Stimulated activated CD4-positive, alpha-beta T cell treated with anti-CD3 and anti-CD28 coated beads, Interleukin-2, amount 100 ng/mL, for 4 hours (primary cell): ENCODE results near the gene ATP6V1B1.

ENCODE experiments used
- DNase-seq: peaks from one replicate; pipeline ENCODE4 v3.0.0-alpha.2; 2020; ENCODE audit warnings: low read depth

The ATP6V1B1 gene

GRCh38 chr2:70944111-70944690, 8.5 kb downstream of the ATP6V1B1 start:
- DNase-seq, result no peak

- DNase-seq, result no peak
These were observed 11.2 kb downstream of the ATP6V1B1 start for GRCh38 chr2:70946832-70947442.

- no peak for DNase-seq
These were observed 12.0 kb downstream of the ATP6V1B1 start for GRCh38 chr2:70947556-70948184.

GRCh38 chr2:70948337-70949003, 12.8 kb downstream of the ATP6V1B1 start:
- DNase-seq, result peak; percentile 71

GRCh38 chr2:70949086-70949485, 13.4 kb downstream of the ATP6V1B1 start:
- no peak for DNase-seq

GRCh38 chr2:70954886-70955285, 19.2 kb downstream of the ATP6V1B1 start:
- no peak for DNase-seq

GRCh38 chr2:70956141-70956540, 20.4 kb downstream of the ATP6V1B1 start:
- DNase-seq, result no peak

GRCh38 chr2:70957798-70958197, 22.1 kb downstream of the ATP6V1B1 start:
- no peak for DNase-seq

GRCh38 chr2:70958759-70959158, 23.1 kb downstream of the ATP6V1B1 start:
- DNase-seq, result no peak

GRCh38 chr2:70959271-70959761, 23.6 kb downstream of the ATP6V1B1 start:
- DNase-seq, result no peak

GRCh38 chr2:70959851-70960832, 24.4 kb downstream of the ATP6V1B1 start:
- DNase-seq, result no peak

- no peak for DNase-seq
These were observed 25.3 kb downstream of the ATP6V1B1 start for GRCh38 chr2:70960833-70961647.

- DNase-seq, result no peak
These were observed 25.9 kb downstream of the ATP6V1B1 start for GRCh38 chr2:70961648-70961994.

GRCh38 chr2:70962211-70962884, 26.6 kb downstream of the ATP6V1B1 start:
- no peak for DNase-seq

- DNase-seq, result no peak
These were observed 27.5 kb downstream of the ATP6V1B1 start for GRCh38 chr2:70962885-70963878.

GRCh38 chr2:70964133-70964532, 28.4 kb downstream of the ATP6V1B1 start:
- DNase-seq, result no peak

GRCh38 chr2:70964596-70965386, 29.1 kb downstream of the ATP6V1B1 start:
- DNase-seq, result peak; percentile 72

GRCh38 chr2:70965506-70965905, 29.8 kb downstream of the ATP6V1B1 start:
- DNase-seq, result no peak
